Measurements from ENCODE around the gene PPP1R37.
A peak's percentile ranks its signal among the peaks of the same experiment; 100 is the strongest.
"Not testable (repeated sequence)": the region's sequence is repeated elsewhere in the genome, so short reads cannot be mapped to it uniquely, and the experiment has no call there.

PPP1R37 gene

GRCh38 chr19:45096700-45097099 is 3.7 kb downstream of the PPP1R37 start:
- no peak for DNase-seq

- DNase-seq = no peak
Measured at GRCh38 chr19:45097450-45097775, 4.4 kb downstream of the PPP1R37 start.

DNA sequence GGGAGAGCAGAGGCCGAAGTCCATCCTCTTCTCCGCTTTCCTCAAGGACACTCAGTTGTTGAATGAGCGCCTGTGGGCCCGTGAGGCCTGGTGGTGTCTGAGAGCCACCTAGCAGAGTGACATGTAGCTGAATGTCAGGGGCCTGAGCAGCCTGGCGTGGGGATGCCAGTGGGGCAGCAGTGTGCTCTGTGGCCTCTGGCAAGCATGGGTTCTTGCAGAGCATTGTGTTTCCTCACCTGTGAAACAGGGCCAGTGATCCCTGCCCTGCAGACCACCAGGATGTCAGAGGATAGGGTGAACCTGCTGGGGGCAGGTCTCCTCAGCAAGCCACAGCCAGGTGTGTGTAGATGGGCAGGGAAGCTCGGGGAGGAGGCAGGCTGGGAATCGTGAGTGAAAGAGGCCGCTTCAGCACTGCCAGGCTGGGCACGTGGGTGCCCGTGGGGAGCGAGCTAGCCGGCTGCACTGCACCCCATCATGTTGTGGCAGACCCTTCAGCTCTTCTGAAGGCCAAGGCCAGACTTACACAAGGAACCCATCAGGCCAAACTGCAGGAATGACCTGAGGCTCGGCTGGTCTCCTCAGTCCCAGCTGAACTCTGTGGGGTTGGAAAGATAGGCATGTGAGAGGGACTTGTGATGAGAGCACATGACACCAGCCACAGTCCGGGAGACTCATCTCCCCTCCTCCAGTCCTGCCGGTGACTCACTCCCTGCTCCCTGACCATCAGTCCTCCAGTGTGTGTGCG is 5.0 kb downstream of the PPP1R37 start:
- no peak for DNase-seq

DNA sequence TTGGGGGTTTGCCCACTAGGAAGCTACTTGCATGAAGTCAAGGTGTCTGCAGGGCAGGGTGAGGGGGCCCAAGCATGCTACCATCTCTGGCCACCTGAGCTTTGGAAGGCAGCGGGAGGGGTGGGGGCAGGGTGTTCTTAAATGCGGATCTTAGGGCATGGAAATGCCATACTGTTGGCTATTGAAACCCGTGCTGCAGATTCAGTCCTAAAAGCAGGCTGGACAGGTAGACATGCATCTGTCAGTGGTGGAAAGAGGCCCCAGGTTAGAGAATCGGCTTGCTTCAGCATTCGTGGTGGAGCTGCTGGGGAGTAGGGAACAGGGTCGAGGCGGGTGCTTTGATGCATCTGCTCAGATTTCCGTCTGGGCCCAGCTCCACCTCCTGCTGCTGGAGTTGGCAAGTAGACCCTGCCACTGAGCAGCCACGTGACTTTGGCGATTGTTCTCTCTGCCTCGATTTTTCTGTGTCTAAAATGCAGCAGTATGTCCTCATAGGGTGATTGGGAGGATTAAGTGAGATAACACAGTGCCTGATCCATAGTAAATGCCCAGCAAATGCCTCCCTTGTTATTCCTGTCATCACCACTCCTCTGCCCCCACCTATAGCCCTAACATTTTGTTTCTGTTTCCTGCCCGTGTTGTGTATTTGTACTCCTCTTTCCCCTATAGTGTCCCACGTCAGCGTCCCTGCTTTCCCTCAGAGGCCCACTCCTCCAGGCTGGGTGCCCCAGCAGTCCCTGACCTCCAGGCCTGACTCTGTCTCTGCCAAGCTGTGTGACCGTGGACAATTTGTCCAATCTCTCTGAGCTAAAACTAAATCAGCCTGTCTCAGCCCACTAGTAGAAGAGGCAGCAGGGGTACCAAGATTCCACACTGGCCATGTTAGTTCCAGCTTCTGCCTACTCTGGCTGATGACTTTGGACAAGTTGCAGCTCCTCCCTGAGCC is 5.8 kb downstream of the PPP1R37 start:
- no peak for DNase-seq

DNA sequence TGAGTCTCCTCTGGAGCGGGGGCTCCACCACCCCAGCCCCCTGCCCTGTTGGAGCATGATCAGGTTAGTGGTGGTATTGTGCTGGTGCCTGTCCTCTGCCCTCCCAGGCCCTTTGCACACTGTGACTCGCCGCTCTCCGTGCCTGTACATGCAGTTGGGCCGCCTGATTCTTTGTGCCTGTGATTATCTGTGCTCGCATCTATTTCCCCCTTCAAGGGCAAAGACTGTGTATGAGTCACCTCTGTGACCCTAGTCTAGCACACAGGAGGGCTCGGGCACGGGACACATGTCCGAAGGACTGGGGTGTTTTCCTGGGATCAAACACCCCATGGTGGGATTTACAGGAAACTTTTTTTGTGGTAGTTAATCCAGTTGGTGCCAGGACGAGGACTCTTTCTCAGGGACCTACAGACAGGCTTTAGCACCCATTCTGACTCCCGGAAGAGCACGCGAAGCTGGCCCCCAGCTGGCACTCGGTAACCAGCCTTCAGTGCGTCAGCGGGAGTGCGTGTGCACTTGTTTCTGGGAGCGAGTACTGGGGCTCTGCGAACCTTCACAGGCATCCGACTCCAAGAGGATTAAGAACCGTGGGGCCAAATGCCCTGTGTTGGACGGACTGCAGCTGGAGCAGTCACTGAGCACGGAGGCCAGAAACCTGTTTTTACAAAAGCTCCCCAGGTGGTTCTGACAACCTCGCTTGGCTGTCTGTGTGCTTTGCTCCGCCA is 6.7 kb downstream of the PPP1R37 start:
- DNase-seq = no peak

- DNase-seq = no peak
Measured at GRCh38 chr19:45100201-45100600, 7.2 kb downstream of the PPP1R37 start.

DNA sequence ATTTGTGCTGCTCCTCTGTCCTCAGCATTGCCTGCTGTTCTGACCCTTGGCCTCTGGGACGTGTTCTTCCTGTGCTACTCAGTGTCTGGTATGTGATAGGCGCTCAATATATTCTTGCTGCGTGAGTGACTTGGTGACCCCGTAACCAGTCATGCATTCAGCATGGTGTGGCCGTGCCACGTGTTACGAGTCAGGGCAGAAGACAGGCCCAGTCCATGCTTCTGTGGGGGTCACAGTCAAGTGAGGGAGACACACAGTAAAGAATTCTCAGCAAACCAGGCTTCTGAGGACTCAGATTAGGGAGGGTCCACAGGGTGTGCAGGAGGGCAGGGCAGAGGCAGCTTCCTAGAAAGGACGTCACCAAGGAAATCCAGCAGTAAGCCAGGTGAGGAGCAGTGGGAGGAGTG is 7.9 kb downstream of the PPP1R37 start:
- no peak for DNase-seq

DNA sequence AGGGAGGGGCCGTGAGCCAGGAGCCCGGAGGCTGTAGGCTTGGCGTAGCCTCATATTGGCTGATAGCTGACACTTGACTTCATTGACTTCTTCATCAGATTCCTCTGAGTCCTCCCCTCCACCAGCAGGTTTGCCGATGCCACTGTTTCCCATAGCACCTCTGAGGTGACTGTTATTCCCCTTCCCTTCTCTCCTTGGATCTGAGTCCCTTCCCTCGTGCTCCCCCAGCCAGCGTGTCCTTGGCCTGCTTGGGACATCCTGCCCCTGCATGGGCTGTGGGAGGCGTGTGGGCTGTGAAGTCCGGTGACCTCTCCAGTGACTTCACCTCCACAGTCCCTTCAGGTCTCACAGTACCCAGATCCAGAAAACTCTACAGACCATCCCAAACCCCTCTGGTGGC is 8.8 kb downstream of the PPP1R37 start:
- DNase-seq = no peak

DNA sequence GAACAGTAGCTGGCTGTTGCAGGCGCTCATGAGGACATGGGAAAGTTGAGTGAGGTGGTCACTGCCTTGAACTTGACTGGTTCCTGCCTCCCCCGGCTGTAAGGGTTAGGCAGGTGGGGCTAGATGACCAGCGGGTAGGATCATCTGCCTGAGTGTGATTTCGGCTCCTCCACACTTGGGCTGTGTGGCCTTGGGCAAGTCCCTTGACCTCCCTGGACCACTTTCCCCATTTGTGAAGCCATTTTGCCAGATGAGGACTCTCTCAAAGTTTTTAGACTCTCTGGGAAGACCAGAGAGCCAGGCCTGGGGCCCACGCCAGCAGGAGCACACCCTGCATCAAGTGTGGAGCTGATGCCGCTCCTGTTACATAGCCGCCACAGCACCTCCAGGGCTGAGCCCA is 9.5 kb downstream of the PPP1R37 start:
- no peak for DNase-seq

DNA sequence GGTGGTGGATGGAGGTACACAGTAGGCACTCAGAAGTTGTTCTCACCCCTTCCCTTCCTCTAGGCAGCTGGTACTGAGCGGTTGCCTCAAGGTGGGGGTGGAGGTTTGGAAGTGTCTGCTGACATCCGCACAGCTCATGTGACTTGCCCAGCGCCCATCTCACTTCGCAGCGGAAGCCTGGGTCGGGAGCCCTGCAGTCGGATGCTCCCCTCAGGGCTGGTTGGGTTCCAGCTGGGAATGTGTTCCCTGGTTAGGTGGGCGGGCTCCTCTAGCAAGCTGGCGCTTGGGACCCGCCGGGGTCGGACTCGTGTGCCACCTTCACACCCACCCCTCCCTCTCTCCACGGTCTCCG is 10.2 kb downstream of the PPP1R37 start:
- DNase-seq = peak; percentile 22

GRCh38 chr19:45103508-45104319 is 10.7 kb downstream of the PPP1R37 start:
- no peak for DNase-seq

- DNase-seq = no peak
Measured at GRCh38 chr19:45104658-45105349, 11.8 kb downstream of the PPP1R37 start.

- DNase-seq = not testable (repeated sequence)
Measured at GRCh38 chr19:45106363-45106762, 13.4 kb downstream of the PPP1R37 start.

GRCh38 chr19:45107621-45108150 is 14.7 kb downstream of the PPP1R37 start:
- DNase-seq = no peak

- DNase-seq = no peak
Measured at GRCh38 chr19:45110851-45111266, 17.9 kb downstream of the PPP1R37 start.

GRCh38 chr19:45112111-45112827 is 19.3 kb downstream of the PPP1R37 start:
- DNase-seq = no peak

- DNase-seq = no peak
Measured at GRCh38 chr19:45113628-45114027, 20.6 kb downstream of the PPP1R37 start.

- DNase-seq = no peak
Measured at GRCh38 chr19:45114116-45114515, 21.1 kb downstream of the PPP1R37 start.

DNA sequence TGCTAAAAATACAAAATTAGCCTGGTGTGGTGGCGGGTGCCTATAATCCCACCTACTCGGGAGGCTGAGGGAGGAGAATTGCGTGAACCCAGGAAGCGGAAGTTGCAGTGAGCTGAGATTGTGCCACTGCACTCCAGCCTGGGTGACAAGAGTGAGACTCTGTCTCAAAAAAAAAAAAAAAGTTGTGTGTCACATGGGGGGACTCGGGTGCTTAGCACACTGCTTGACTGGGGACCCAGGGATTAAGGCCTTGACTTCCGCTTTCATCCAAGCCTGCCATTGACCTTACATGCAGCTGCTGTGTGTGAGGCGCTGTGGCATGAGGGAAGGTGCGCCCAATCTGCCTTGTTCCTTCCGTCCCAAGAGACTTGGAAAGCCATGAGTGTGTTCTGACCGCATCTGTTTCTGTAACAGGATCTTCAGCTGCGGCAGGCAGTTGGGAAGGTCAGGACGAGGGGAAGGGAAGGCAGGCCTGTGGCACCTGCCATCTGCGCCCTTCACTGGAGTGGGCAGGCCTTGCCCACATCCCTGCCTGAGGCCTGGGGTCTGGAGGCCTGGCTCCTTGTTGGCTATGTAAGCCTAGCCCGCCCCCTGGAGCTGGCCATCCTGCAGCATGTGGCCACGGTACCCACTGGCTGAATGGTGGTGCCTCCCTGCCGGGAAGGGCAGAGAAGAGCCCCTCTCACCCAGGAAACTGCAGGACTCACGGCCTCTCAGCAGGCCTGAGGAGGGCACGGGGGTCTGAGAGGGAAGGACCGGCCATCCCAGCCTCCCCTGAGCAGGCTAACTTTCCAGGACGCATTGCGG is 23.0 kb downstream of the PPP1R37 start:
- no peak for DNase-seq

DNA sequence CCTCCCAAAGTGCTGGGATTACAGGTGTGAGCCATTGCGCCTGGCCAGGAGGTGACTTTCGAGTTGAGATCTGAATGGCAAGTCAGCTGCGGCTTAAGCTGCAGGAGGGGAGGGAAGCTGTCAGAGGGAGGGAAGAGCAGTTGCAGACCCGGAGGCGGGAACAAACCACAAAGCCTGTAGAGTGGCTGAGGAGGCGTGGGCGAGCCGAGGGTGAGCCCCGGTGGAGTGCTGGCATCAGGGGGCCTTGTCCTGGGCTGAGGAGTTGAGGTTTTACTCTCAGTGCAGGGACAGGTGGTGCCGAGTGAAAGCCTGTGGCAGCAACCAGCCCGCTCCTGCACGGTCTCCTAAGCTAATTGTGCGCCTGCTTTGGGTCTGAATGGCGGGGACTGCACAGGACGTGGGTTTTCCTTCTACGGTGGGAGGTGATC is 24.2 kb downstream of the PPP1R37 start:
- DNase-seq = peak; percentile 58

Measured in stimulated activated naive CD4-positive, alpha-beta T cell treated with Interleukin-2 at 50 U/mL for 16 hours (primary cell).